Measurements from ENCODE around the gene MFN2. TPM values are rescaled to one million over a fixed set of nuclear protein-coding genes. Genes with fewer than 3 reads are reported as not detected.
A peak's percentile ranks its signal among the peaks of the same experiment; 100 is the strongest.

MFN2 gene
- total RNA-seq: 10 to 100 TPM; 77.5 to 95.3 TPM
- 80.0 TPM for polyA plus RNA-seq (ENCODE audit: insufficient read depth, low read depth, low replicate concordance)
- long read RNA-seq, donor 1, full-length matches to known transcripts: 3 of 3 reads
- long read RNA-seq, donor 1, partial matches to known transcripts: 0 of 3 reads
- long read RNA-seq, donor 1, other reads (novel, unspliced or antisense): 0 of 3 reads
- long read RNA-seq, donor 2, full-length matches to known transcripts: 5 of 5 reads
- long read RNA-seq, donor 2, partial matches to known transcripts: 0 of 5 reads
- long read RNA-seq, donor 2, other reads (novel, unspliced or antisense): 0 of 5 reads

GRCh38 chr1:11979851-11980675, at the start of gene MFN2:
Gene MFN2 (plus strand): TSS chr1:11980444. CDS start chr1:11989169, 8,725 bp downstream.
- 1% methylated on average over 14 to 73 of the region's 74 CpGs for WGBS, 2 donors
- Histone ChIP-seq H3K4me3 (peak within 1 kb of the TSS; percentile 88 to 91), H3K9me3 (no peaks in the 10 kb centered on the region), H3K27me3 (no peaks in the 10 kb centered on the region), H3K36me3 (ENCODE audit: low read depth, missing control alignments) (no peaks in the 10 kb centered on the region), H3K4me1 (peaks cover 17% of the 10 kb centered on the region), H3K27ac (peak within 1 kb of the TSS; percentile 90 to 93)
- peak; percentile 97 for DNase-seq
- intact Hi-C loops (cut with DNase I; ENCODE audit: low total_unique reads): no loop called here
- TF ChIP-seq CTCF (IDR thresholded peaks at IDR 0.05): peak in 1 of 3 experiments; percentile 27
- peak; percentile 31 for TF ChIP-seq POLR2A (IDR thresholded peaks at IDR 0.05)

GRCh38 chr1:11930571-11931445, 49.4 kb upstream of the MFN2 start:
- H3K4me1 ChIP-seq: peaks cover 16% of the 10 kb centered on the region
- no peak overlapping the region for H3K4me3 ChIP-seq
- 49 to 65% methylated on average over 7 of the region's 7 CpGs for WGBS, 2 donors
- no peaks in the 10 kb centered on the region for H3K36me3 ChIP-seq (ENCODE audit: low read depth, missing control alignments)
- intact Hi-C loops (cut with DNase I; ENCODE audit: low total_unique reads): no loop called here
- no peak for DNase-seq
- no peaks in the 10 kb centered on the region for H3K9me3 ChIP-seq
- no peak overlapping the region for H3K27ac ChIP-seq
- H3K27me3 ChIP-seq: no peaks in the 10 kb centered on the region
- TF ChIP-seq CTCF (IDR thresholded peaks at IDR 0.05): no peak

- Histone ChIP-seq H3K9me3 (no peaks in the 10 kb centered on the region), H3K36me3 (ENCODE audit: low read depth, missing control alignments) (no peaks in the 10 kb centered on the region), H3K4me3 (no peak overlapping the region), H3K27me3 (no peaks in the 10 kb centered on the region), H3K4me1 (peaks cover 13% of the 10 kb centered on the region), H3K27ac (no peak overlapping the region)
- 89 to 90% methylated on average over 10 of the region's 10 CpGs for WGBS, 2 donors
- intact Hi-C loops (cut with DNase I; ENCODE audit: low total_unique reads): no loop called here
- TF ChIP-seq CTCF (IDR thresholded peaks at IDR 0.05) (no peak), POLR2A (IDR thresholded peaks at IDR 0.05) (no peak)
- no peak for DNase-seq
These were observed 48.4 kb upstream of the MFN2 start for GRCh38 chr1:11931845-11932244.

GRCh38 chr1:11934302-11935056, 45.8 kb upstream of the MFN2 start, which contains the start of gene PLOD1:
Gene PLOD1 (plus strand): TSS chr1:11934717. CDS start chr1:11934780, 63 bp downstream.
- H3K27ac ChIP-seq: peak within 1 kb of the TSS; percentile 81 to 93
- 0 to 1% methylated on average over 16 to 37 of the region's 55 CpGs for WGBS, 2 donors
- TF ChIP-seq CTCF (IDR thresholded peaks at IDR 0.05): no peak
- no peak for TF ChIP-seq POLR2A (IDR thresholded peaks at IDR 0.05)
- peak within 1 kb of the TSS; percentile 66 to 76 for H3K4me3 ChIP-seq
- intact Hi-C loops (cut with DNase I; ENCODE audit: low total_unique reads): no loop called here
- peaks cover 22% of the 10 kb centered on the region for H3K4me1 ChIP-seq
- no peaks in the 10 kb centered on the region for H3K9me3 ChIP-seq
- no peaks in the 10 kb centered on the region for H3K36me3 ChIP-seq (ENCODE audit: low read depth, missing control alignments)
- peak; percentile 91 for DNase-seq
- H3K27me3 ChIP-seq: no peaks in the 10 kb centered on the region

All from testis (tissue), 5 donors.